SK-N-MC (cell line): Measurements from ENCODE around the gene PPARG.

Experiments used
- EZH2 ChIP-seq: fragments of 200-600 bp; sonication (generic); IDR thresholded peaks from one replicate; pipeline ENCODE4 v1.6.1; 2017; ENCODE audit warnings: antibody characterized with exemption
- FOXP2 ChIP-seq: optimal IDR thresholded peaks from 2 replicates; pipeline ENCODE3; 2011; ENCODE audit warnings: mild to moderate bottlenecking, moderate library complexity; ENCODE audit not compliant: insufficient read depth; ENCODE audit errors: extremely low read length, control extremely low read depth
- POLR2AphosphoS5 ChIP-seq: IDR thresholded peaks from 2 replicates; pipeline ENCODE4 v1.6.1; 2012; ENCODE audit warnings: mild to moderate bottlenecking, low read depth, low read length, borderline replicate concordance

DNA sequence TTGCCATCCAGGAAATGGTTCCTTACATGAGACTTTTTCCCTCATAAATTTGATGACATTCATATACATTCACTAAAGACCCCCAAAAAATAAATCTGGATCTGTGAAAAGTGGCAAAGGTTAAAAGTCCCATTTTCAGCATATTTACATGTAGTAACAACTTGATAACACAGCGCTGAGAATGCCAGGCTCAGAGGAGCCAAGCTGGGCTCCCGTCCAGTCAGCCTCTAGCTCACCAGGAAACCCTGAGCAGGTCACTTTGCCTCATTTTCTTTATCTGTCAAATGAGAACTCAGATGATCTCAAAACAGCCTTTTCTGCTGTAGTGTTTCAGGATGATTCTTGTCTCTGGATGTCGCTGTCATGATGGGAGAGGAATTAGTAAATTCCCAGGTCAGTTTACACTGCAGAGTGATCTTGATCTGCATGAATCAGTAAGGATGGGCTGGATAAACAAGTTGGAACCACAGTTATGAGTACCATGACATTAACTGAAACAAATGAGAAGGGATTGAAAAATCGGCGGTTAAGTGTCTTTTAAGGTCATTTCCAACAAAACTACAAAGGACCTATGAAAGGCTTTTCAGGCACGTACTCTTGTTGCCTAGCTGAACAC, 82.8 kb downstream of the PPARG start:
- TF ChIP-seq EZH2 (no peak), POLR2AphosphoS5 (no peak), FOXP2 (no peak)
